HG02588 (cell line): ENCODE measurements around the gene N4BP2.

Experiments used
- ATAC-seq: cut with Tn5 transposase; IDR thresholded peaks from one replicate; pipeline ENCODE4 v1.9.1; 2021; ENCODE audit warnings: mild to moderate bottlenecking, moderate library complexity; ENCODE audit not compliant: unreplicated experiment

The N4BP2 gene

DNA sequence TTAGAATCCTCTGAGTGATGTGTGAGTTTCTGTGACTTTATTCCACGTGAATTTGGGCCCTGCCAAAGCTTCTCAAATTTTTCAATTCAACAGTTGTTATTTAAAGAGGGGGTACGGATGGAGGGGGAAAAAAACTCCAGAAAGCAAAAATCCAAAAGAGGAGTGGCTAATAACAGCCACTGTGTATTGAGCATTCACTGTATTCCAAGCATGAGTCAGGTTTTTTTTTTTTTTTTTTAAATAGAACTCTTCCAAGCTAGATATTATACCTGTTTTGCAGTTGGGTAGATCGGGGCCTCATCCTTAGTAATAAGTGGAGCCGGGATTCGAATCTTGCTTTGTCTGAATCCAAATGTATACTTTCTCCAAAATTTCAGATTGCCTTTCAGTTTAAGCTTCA, 133.8 kb downstream of the N4BP2 start:
- ATAC-seq = no peak

DNA sequence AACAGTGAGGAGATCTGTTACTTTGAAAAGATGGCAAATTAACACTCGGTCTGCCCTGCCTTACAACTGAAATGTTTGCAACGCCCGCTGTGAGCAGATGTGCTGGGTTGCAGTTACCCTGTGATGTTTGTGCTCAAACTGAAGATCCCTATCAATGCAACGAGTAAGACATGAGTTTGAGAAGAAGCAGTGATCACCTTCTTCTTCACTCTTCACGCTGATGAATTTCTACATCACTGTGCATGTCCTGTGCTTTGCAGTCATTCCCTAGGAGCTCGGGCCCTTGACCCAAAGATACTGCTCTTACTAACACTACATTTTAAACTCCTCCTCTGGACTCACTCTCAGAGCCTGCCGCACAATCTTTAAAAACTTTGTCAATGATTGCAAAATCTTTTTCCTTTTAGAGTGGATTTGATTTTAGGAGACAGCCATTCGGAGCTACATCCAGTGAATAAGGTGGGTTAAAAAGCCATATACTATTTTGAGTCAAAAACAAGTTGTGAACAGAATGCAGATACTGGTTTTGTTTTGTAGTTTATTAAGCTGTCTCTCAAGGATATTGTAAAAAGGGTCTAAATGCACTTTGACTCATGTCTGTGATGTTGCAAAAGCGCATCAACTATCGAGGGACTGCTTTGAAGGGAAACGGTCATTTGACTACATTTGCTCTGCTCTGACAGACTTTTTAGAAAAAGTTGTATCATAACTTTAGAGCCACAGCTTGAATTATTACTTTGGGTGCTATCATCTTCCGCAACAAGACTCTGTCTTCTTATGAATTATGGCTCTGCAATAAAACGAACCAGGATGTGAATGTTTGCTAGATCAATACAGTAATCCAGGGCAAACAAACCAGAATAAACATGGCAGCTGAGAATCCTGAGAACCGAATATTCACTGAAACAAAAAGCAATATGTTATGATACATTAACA, 134.5 kb downstream of the N4BP2 start:
- no peak for ATAC-seq

DNA sequence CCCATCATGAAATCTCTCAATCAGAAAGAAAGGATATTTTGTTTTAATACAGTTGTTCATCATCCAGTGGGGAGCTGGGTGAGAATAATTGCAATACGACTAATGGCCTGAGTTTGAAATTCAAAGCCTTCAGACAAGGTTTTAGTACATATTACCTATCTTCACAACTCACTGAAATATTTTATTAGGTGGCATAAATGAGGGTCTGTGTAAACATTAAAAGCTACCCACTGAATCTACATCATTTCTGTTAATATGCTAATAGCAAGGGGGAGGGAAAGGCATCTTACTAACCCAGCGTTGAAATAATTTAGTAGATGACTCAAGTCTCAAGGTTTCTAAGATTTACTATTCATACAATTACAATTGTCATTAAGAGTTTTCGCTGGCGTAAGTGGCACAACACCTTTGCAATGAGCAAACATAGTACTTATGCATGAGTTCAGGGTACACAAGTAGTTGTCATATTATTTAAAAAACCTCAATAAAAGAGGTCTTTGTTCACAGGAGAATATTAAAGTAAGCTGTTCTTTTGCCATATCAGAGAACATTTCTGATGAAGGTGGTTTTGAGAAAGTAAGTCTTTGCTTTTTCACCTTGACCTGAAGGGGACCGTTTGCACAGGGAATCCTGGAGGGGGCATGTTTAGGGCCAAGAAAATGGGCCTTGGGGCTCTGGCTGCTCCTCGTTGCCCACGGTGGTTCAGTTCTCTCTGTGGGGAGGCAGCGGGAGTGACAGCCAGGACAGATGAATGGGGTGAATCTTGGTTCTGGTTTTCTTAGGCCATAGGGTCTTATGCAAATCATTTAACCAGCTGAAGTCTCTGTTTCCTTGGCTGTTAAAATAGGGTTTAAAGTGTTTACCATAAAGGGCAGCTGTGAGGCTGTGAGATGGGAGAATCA, 135.7 kb downstream of the N4BP2 start:
- peak; percentile 41 for ATAC-seq

DNA sequence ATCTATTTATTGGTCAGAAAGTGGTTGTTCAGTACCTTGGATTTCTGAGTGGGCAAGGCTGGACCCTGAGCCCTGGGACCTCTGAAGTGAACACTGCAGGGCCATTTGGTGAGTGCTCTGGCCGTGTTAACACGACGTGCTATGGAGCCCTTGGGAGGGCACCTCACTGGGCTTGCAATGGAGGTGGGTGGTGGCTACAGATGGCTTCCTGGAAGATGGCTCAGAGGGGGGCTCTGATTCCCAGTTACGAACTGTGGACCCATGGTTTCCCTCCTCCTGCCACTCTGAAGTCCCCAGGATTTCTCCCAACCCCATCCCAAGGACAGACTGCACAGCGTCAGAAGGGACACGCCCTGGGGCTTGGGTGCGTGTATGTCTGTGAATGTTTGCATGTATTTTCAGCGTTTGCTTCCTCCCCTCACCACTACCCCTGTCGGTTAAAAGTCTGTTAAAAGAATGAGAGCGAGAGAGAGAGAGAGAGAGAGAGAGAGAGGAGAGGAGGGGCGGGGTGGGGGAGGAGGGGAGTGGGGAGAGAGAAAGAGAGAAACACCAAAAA, 136.4 kb downstream of the N4BP2 start:
- peak; percentile 30 for ATAC-seq

DNA sequence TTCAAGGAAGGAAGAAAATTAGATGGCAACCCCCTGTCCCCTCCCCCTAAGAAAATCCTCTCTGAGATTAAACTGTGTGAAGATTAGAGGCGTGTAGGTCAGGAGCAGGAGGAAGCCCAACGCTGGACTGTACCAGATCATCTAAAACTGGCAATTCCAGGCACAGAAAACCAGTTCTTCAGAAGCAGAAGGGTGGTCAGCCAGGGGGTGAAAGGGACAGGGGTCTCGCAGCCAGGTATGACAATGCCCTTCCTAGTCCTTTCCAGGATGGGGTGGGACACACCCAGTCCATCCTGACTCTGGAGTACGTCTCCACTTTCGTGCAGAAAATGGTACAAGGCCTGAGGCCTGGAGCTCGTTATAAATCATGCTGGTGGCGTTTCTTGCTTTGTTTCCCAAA, 136.9 kb downstream of the N4BP2 start:
- ATAC-seq = no peak

DNA sequence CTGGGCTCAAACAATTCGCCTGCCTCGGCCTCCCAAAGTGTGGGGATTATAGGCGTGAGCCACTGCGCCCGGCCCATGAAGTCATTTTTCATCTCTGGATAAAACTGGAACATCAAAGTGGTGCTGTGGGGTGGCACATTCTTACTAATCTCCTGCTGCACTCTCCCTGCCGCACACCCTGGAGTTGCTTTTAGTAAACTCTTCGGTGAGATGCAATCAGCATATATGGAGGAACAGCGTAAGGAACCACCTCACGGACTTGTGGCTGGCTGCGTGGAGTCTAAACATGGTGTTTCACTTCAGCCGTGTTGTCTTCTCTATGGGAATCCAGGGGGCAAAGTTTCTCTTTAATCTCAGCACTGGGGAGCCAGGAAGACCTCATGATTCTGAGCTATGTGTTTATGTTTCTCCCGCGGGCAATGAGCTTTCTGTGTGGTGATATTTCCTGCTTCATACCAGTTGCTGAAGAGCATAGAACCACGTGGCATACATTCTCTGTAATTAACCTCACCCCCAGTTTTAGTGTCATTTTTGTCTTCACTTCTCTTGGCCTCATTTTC, 138.0 kb downstream of the N4BP2 start:
- ATAC-seq = no peak

DNA sequence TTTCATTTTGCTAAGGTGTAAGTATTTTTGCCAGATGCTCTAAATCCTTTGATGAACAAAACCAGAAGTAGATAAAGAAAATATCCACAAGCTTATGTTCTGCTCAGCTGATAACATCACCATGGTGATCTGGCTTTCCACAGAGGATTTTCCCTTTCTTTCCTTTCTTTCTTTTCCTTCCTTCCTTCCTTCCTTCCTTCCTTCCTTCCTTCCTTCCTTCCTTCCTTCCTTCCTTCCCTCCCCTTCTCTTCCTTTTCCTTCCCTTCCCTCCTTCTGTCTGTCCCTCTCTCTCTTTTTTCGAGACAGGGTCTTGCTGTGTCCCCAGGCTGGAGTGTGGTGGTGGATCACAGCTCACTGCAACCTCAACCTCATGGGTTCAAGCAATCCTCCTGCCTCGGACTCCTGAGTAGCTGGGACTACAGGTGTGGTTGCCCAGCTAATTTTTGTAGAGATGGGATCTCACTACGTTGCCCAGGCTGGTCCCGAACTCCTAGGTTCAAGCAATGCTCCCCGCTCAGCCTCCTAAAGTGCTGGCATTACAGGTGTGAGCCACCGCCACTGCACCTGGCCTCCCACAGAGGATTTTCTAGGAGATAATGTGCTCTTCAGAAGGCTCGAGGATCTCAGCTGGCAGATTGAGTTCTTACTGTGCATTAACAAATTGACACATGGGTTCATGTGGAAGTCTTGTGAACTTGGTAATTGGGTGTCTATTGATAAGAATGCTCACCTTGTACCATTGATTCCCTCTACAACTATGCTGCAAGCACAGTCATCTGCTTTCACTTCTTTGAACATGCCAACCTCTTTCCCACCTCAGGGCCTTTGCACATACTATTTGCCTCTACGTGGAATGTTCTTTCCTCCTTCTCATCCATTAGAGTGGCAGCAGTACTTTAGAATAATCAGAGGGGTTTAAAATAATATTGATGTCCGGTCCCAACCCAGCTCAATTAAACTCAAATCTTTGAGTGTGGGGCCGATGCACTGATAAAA, 138.8 kb downstream of the N4BP2 start:
- no peak for ATAC-seq

DNA sequence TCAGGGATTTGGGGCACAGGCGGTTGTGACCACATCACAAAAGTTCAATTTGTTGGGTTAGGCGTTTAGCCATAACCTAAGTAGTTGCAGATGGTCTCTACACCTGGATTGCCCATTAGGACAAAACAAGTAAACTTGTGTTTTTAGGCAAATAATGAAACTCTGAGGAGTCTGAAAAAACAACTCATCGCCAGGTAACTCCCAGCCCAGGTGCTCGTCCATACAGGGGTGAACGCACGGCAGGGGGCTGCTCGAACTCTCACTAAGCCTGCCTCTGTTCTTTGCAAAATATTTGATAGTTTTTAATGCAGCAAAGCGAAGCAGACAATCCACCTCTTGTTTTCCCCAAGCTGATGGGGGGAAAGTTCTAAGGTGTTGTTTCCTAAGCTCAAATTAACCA, 139.6 kb downstream of the N4BP2 start:
- ATAC-seq = no peak

DNA sequence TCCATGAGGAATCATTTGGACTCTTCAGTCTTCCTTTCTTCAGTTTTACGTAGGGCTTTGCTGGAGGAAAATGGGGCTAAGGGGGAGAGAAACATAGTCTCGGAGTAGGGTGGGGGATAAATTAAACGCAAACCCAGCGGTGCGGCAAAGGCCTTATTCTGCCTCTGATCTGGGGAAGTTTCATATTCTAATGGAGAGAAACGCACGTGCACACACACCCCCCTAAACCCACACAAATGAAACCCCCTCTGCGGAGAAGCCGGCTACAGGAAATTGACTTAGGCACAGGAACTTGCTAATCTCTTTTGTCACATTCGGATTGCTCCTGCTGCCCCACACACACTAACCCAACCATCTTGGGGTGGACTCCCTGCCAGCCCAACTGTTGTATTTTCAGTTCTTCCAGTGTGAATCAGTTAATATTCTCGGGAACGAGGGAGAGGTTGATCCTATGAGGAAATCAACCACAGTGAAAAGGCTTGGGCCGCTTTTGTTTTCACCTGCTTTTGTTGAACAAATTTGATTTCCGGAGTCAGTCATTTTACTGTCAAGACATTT, 140.2 kb downstream of the N4BP2 start, which contains the start of gene RHOH:
Gene RHOH, plus strand, starts transcription at position 308 of the 558 bp plus-strand sequence. CDS start 46,356 bp downstream, outside the sequence.
- no peak for ATAC-seq

DNA sequence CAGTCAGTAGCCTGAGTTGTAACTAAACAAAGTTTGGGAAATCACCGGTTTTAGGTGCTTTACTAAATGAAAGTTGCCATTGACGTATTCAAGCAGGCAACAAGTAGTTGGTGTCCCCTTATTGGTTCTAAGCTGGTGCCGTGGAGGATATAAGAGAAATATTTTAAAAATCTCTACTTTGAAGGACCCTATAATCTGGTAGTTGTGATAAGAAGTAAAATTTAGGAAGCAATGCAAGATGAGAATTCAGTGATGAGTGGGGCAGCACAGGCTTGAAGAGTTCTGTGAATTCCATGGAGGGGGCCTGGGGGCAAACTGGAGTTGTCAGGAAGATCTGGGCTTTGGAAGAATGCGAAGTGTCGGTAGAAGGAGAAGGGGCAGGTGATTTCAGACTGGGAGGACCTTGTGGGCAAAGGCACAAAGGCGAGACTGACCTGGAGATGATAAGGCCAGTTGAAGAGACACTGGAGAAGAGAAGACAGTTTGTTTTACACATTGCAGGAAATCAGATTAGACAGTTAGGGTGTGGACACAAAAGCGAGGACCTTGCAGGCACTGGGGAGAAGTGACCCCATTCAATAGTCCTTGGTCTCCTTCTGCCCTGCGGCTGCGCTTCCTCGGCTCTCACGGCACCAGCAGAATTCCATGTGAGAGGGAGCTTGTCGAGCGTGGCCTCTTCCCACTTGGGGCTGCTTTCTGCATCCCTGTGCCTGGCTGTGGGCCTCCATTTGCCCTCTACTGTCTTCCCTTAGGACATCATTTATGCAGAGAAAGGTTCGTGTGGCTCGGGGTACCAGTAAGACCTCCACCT, 141.4 kb downstream of the N4BP2 start:
- no peak for ATAC-seq

DNA sequence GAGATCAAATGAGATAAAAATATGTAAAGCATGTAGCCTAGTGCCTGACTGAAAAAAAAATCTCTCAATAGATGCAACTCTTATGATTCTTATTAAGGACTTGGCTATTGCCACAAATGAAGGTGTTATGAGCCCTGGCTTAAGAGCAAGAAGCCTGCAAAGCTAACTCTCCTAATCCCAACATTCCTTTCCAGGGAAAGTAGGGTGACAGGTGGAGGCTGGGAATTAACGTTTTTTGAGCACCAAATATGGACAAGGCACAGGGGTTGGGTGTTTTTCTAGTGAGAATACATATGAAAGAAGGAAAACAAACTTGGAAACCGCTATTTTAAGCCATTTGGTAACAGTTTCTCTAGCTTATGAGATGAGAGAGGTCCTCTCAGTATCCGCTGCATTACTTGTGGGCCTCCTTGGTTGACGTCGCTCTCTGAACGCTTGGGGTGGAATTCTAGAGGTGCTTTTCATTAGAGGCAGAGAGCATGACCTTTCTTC, 142.6 kb downstream of the N4BP2 start:
- ATAC-seq = no peak

DNA sequence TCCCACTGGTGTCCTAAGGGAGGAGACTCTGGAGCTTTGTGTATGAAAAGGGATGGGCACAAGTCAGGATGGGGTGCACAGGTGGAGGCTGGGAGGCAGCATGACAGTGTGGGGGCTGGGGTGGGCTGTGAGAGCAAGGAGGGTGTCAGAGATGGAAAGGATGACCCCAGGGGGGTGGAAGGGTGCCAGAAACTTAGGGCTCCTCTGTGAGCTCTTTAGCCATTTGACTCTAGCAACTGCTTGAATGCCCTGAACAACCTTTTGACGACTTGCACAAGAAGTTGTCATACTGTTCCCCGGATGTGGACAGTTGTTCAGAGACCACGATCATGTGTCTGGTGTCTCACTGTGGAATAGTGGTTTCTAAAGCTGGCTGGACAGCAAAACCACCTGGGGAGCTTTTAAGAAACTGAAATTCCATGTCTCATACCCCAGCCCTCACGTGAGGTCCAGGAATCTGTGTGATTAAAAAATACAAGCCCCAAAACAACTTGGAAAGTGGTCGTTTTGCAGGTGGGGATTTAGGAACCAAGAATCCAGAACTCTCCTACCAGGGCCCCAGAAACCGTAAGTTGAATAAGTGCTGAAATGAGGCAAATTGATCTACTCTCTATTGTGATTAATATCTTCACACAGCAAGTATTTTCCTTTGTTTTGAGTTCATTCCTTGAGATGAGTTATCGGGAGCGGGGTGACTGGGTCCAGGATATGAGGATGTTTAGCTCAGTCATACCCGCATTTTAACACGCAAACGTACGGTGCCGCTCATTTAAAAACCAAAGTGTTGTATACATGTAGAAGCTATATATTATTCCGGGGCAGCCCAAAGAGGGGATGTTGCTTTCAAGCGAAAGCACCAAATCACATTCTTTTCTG, 143.6 kb downstream of the N4BP2 start:
- peak; percentile 43 for ATAC-seq

DNA sequence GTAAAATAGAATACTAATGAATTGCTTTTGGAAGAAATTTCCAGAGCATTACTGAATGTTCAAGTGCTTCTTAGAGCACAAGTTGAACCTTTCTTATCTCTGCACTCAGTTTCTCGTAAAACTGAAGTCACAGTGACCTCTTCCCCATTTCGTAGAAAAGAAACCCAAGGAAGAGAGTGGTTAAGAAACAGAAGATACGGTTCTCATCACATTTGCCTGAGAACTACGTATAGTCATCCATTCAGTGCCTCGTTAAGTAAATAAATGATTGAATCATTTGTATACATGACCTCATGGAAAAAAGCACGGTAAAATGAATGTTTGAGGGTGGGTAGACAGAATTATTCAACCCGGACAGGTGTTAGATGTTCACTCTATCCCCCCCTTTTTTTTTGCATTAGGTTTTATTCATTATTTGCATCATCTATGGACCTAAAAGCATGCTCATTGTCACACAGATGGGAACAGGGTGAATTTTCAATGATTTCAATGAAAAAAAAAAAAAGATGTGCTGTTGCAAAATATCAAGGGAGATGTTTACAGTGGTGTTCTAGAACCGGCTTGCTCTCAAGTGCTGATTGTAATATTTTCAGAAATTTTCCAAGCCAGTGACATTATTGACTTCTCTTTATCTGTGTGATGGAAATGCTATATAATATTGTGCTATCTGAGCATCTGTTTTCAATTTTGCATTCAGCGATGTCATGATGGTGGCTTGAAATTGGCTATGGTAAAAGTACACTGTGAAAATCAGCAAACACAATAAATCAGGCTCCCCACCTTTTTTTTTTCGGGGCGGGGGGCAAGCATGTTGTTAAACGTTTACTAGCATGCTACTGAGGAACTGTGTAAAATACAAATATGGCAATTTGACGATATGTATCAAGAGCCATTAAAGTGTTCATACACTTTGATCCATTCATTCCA, 144.5 kb downstream of the N4BP2 start:
- ATAC-seq = no peak

DNA sequence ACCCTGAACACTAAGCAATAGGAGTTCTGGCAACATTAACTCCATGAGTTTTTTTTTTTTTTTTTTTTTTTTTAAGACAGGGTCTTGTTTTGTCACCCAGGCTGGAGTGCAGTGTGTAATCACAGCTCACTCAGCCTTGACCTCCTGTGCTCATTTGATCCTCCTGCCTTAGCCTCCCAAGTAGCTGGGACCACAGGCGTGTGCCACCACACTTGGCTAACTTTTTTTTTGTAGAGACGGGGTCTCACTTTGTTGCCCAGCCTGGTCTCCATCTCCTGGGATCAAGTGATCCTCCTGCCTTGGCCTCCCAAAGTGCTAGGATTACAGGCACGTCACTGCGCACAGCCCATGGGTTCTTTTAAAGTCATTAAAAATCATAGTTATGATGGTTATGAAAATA, 145.2 kb downstream of the N4BP2 start:
- no peak for ATAC-seq

DNA sequence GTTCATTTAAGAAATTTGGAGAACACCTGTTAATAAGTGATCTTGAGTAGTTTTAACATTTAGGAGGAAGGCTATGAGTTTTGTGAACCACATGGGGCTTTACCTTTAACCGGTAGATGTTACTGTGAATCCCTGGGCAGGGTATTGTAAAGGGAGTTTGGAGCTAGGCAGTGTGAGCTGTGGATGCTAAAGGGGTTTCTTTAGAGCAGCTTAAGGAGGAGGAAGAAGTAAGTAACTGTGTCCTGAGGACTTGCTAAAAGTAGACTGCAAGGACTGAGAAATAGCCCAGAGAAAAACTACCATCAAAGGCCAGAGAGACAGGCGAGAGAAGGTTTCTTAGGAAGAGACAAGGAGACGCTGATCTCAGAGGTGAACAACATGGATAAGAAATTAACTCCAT, 145.8 kb downstream of the N4BP2 start:
- no peak for ATAC-seq

DNA sequence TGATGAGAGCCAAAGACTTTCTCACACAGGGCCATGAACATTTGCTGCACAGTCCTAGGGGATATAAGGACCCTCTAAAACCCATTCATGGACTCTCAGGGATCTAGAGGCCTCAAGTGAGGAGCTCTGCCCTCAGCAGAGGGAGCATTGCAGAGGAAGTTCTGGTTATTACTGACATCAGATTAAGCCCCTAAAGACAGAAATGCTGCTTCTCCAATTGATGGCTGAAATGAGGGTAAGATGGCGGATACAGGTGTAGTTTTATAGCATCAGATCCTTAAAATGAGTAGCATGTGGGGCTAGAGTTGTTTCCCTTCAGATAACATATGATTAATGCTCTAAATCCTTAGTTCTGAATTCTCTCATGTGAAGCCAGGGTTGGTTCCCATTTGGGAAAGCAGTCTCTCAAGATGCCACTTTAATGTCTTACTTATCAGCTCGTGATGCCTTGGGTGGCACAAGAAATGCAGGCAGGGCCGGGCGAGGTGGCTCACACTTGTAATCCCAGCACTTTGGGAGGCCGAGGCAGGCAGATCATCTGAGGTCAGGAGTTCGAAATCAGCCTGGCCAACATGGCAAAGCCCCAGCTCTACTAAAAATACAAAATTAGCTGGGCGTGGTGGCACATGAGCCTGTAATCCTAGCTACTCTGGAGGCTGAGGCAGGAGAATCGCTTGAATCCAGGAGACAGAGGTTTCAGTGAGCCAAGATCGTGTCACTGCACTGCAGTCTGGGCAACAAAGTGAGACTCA, 148.0 kb downstream of the N4BP2 start:
- no peak for ATAC-seq
